Activated naive CD8-positive, alpha-beta T cell treated with anti-CD3 and anti-CD28 coated beads, Interleukin-2, amount 50 U/mL, for 24 hours (primary cell): ENCODE results near the gene LRRC49.
"Not testable (repeated sequence)": the region's sequence is repeated elsewhere in the genome, so short reads cannot be mapped to it uniquely, and the experiment has no call there.

Experiments used
- ATAC-seq: fragments of 150-1000 bp; cut with Tn5 transposase; one replicate; pipeline ENCODE4 v1.10.0; 2021
- DNase-seq: peaks from one replicate; pipeline ENCODE4 v3.0.0; 2021
- H3K27ac Mint-ChIP-seq: one replicate; pipeline ENCODE4 v1.8.0; 2021; ENCODE audit warnings: mild to moderate bottlenecking, mixed read lengths
- H3K27me3 Mint-ChIP-seq: one replicate; pipeline ENCODE4 v1.8.0; 2021; ENCODE audit warnings: mixed read lengths
- H3K36me3 Mint-ChIP-seq: one replicate; pipeline ENCODE4 v1.8.0; 2021; ENCODE audit warnings: low read depth, mixed read lengths
- H3K4me1 Mint-ChIP-seq: one replicate; pipeline ENCODE4 v1.8.0; 2021; ENCODE audit warnings: mixed read lengths
- H3K4me3 Mint-ChIP-seq: one replicate; pipeline ENCODE4 v1.8.0; 2021; ENCODE audit warnings: mild to moderate bottlenecking, moderate library complexity, mixed read lengths
- H3K9me3 Mint-ChIP-seq: one replicate; pipeline ENCODE4 v1.8.0; 2021; ENCODE audit warnings: mixed read lengths

LRRC49 gene

GRCh38 chr15:70926914-70927313, 34.3 kb downstream of the LRRC49 start:
- H3K4me3 Mint-ChIP-seq, H3K36me3 Mint-ChIP-seq, H3K9me3 Mint-ChIP-seq, ATAC-seq, H3K27ac Mint-ChIP-seq, DNase-seq, H3K4me1 Mint-ChIP-seq: not testable (repeated sequence)
- peaks cover 30% of the 10 kb centered on the region for H3K27me3 Mint-ChIP-seq

- Mint-ChIP-seq H3K9me3 (no peaks in the 10 kb centered on the region), H3K4me1 (no peaks in the 10 kb centered on the region), H3K27me3 (peaks cover 12% of the 10 kb centered on the region), H3K27ac (no peak overlapping the region), H3K36me3 (no peaks in the 10 kb centered on the region), H3K4me3 (no peak overlapping the region)
- DNase-seq, result no peak
- ATAC-seq, result no peak
Observed at GRCh38 chr15:70931821-70932220, 39.2 kb downstream of the LRRC49 start.

- Mint-ChIP-seq H3K27ac (no peak overlapping the region), H3K36me3 (no peaks in the 10 kb centered on the region), H3K9me3 (no peaks in the 10 kb centered on the region), H3K4me3 (no peak overlapping the region), H3K27me3 (peaks cover 9% of the 10 kb centered on the region), H3K4me1 (no peaks in the 10 kb centered on the region)
- no peak for DNase-seq
- no peak for ATAC-seq
Observed at GRCh38 chr15:70932397-70932796, 39.8 kb downstream of the LRRC49 start.

- Mint-ChIP-seq H3K27me3 (peaks cover 6% of the 10 kb centered on the region), H3K27ac (no peak overlapping the region)
Observed at GRCh38 chr15:70933411-70933810, 40.8 kb downstream of the LRRC49 start.

GRCh38 chr15:70935631-70936030, 43.0 kb downstream of the LRRC49 start:
- H3K27me3 Mint-ChIP-seq, result peaks cover 2% of the 10 kb centered on the region
- H3K27ac Mint-ChIP-seq, result no peak overlapping the region
- ATAC-seq (no peak), DNase-seq (no peak)
- no peak overlapping the region for H3K4me3 Mint-ChIP-seq
- H3K36me3 Mint-ChIP-seq, result no peaks in the 10 kb centered on the region
- no peaks in the 10 kb centered on the region for H3K4me1 Mint-ChIP-seq
- no peaks in the 10 kb centered on the region for H3K9me3 Mint-ChIP-seq

More at GRCh38 chr15:70933411-70933810, 40.8 kb downstream of the LRRC49 start:
- no peaks in the 10 kb centered on the region for H3K9me3 Mint-ChIP-seq
- no peak overlapping the region for H3K4me3 Mint-ChIP-seq
- no peaks in the 10 kb centered on the region for H3K36me3 Mint-ChIP-seq
- no peak for ATAC-seq
- H3K4me1 Mint-ChIP-seq, result no peaks in the 10 kb centered on the region
- DNase-seq, result no peak

GRCh38 chr15:70936326-70936725, 43.7 kb downstream of the LRRC49 start:
- peaks cover 2% of the 10 kb centered on the region for H3K27me3 Mint-ChIP-seq
- H3K36me3 Mint-ChIP-seq, result no peaks in the 10 kb centered on the region
- H3K27ac Mint-ChIP-seq, result no peak overlapping the region
- no peak for DNase-seq
- no peaks in the 10 kb centered on the region for H3K4me1 Mint-ChIP-seq
- H3K9me3 Mint-ChIP-seq, result no peaks in the 10 kb centered on the region
- ATAC-seq, result no peak
- no peak overlapping the region for H3K4me3 Mint-ChIP-seq

GRCh38 chr15:70943285-70943684, 50.7 kb downstream of the LRRC49 start:
- H3K36me3 Mint-ChIP-seq, H3K4me1 Mint-ChIP-seq, H3K4me3 Mint-ChIP-seq, ATAC-seq, H3K27ac Mint-ChIP-seq, DNase-seq, H3K9me3 Mint-ChIP-seq: not testable (repeated sequence)
- H3K27me3 Mint-ChIP-seq, result peaks cover 13% of the 10 kb centered on the region

GRCh38 chr15:70947351-70948335, 55.0 kb downstream of the LRRC49 start:
- Mint-ChIP-seq H3K9me3 (peaks cover 14% of the 10 kb centered on the region), H3K36me3 (no peaks in the 10 kb centered on the region), H3K4me3 (no peak overlapping the region), H3K27me3 (peaks cover 10% of the 10 kb centered on the region), H3K4me1 (no peaks in the 10 kb centered on the region), H3K27ac (no peak overlapping the region)
- no peak for ATAC-seq
- DNase-seq, result no peak

- no peak for DNase-seq
- no peak for ATAC-seq
- no peaks in the 10 kb centered on the region for H3K4me1 Mint-ChIP-seq
- H3K27me3 Mint-ChIP-seq, result peaks cover 14% of the 10 kb centered on the region
- no peak overlapping the region for H3K4me3 Mint-ChIP-seq
- H3K9me3 Mint-ChIP-seq, result peaks cover 14% of the 10 kb centered on the region
- H3K27ac Mint-ChIP-seq, result no peak overlapping the region
- H3K36me3 Mint-ChIP-seq, result no peaks in the 10 kb centered on the region
Observed at GRCh38 chr15:70950953-70951352, 58.3 kb downstream of the LRRC49 start.

- Mint-ChIP-seq H3K27ac (no peak overlapping the region), H3K36me3 (no peaks in the 10 kb centered on the region), H3K4me1 (no peaks in the 10 kb centered on the region), H3K27me3 (peaks cover 31% of the 10 kb centered on the region), H3K9me3 (peaks cover 14% of the 10 kb centered on the region), H3K4me3 (no peak overlapping the region)
- ATAC-seq (no peak), DNase-seq (no peak)
Observed at GRCh38 chr15:70954171-70954570, 61.5 kb downstream of the LRRC49 start.

GRCh38 chr15:70954733-70955132, 62.1 kb downstream of the LRRC49 start:
- Mint-ChIP-seq H3K9me3 (peaks cover 14% of the 10 kb centered on the region), H3K4me1 (no peaks in the 10 kb centered on the region), H3K36me3 (no peaks in the 10 kb centered on the region), H3K4me3 (no peak overlapping the region), H3K27ac (no peak overlapping the region), H3K27me3 (peaks cover 34% of the 10 kb centered on the region)
- ATAC-seq, result no peak
- DNase-seq, result no peak

- peaks cover 14% of the 10 kb centered on the region for H3K9me3 Mint-ChIP-seq
- no peaks in the 10 kb centered on the region for H3K4me1 Mint-ChIP-seq
- H3K4me3 Mint-ChIP-seq, result no peak overlapping the region
- DNase-seq (no peak), ATAC-seq (no peak)
- no peak overlapping the region for H3K27ac Mint-ChIP-seq
- H3K36me3 Mint-ChIP-seq, result no peaks in the 10 kb centered on the region
- H3K27me3 Mint-ChIP-seq, result peaks cover 34% of the 10 kb centered on the region
Observed at GRCh38 chr15:70955151-70955550, 62.5 kb downstream of the LRRC49 start.

- Mint-ChIP-seq H3K27me3 (peaks cover 32% of the 10 kb centered on the region), H3K4me1 (no peaks in the 10 kb centered on the region), H3K27ac (no peak overlapping the region), H3K4me3 (no peak overlapping the region), H3K36me3 (no peaks in the 10 kb centered on the region), H3K9me3 (peaks cover 8% of the 10 kb centered on the region)
- DNase-seq (no peak), ATAC-seq (no peak)
Observed at GRCh38 chr15:70956201-70956995, 63.8 kb downstream of the LRRC49 start.

GRCh38 chr15:70962084-70962483, 69.5 kb downstream of the LRRC49 start:
- no peak for DNase-seq
- no peak for ATAC-seq
- Mint-ChIP-seq H3K27me3 (peaks cover 12% of the 10 kb centered on the region), H3K9me3 (no peaks in the 10 kb centered on the region), H3K36me3 (no peaks in the 10 kb centered on the region), H3K4me1 (no peaks in the 10 kb centered on the region), H3K4me3 (no peak overlapping the region), H3K27ac (no peak overlapping the region)

GRCh38 chr15:70963199-70963598, 70.6 kb downstream of the LRRC49 start:
- H3K27ac Mint-ChIP-seq, result no peak overlapping the region
- no peak for DNase-seq
- no peak for ATAC-seq
- no peaks in the 10 kb centered on the region for H3K36me3 Mint-ChIP-seq
- peaks cover 6% of the 10 kb centered on the region for H3K27me3 Mint-ChIP-seq
- H3K9me3 Mint-ChIP-seq, result no peaks in the 10 kb centered on the region
- H3K4me1 Mint-ChIP-seq, result no peaks in the 10 kb centered on the region
- no peak overlapping the region for H3K4me3 Mint-ChIP-seq
